Caco-2 (cell line): Measurements from ENCODE around the gene ZNF507. TPM values are rescaled to one million over a fixed set of nuclear protein-coding genes. Genes with fewer than 3 reads are reported as not detected.
"Not testable (repeated sequence)": the region's sequence is repeated elsewhere in the genome, so short reads cannot be mapped to it uniquely, and the experiment has no call there.

Experiments
- BruUV-seq: library from RNA; stranded (reverse); fragments of 400-500 nt; replicated peaks from 2 replicates; lab custom pipeline; 2021; lab: Mats Ljungman, UMichigan
- CTCF ChIA-PET: fragments of 300-600 bp; sonication (Branson Sonifier 250); formaldehyde crosslinking; loops from one replicate; lab custom pipeline; 2022; ENCODE audit warnings: antibody characterized with exemption; lab: Charles Lee
- POLR2A ChIA-PET: fragments of 300-600 bp; sonication (Branson Sonifier 250); formaldehyde crosslinking; loops from one replicate; lab custom pipeline; 2022; ENCODE audit warnings: antibody characterized with exemption; lab: Charles Lee
- DNase-seq, 2 experiments: peaks; one replicate each; pipeline versions ENCODE4 v3.0.0 to v3.0.0-alpha.2; 2020 to 2022
- H3K27me3 ChIP-seq: replicated peaks from 2 replicates; pipeline ENCODE4 v1.6.0; 2011; ENCODE audit warnings: low read length; ENCODE audit not compliant: control insufficient read depth, insufficient read depth
- H3K36me3 ChIP-seq: 2 replicates; pipeline ENCODE4 v1.5.1; 2011; ENCODE audit warnings: low read length; ENCODE audit not compliant: control insufficient read depth, insufficient read depth
- H3K4me1 ChIP-seq: fragments of 250-450 bp; sonication (Bioruptor Pico); 2 replicates; pipeline ENCODE4 v1.5.1; 2020; ENCODE audit warnings: mild to moderate bottlenecking
- H3K4me3 ChIP-seq: 2 replicates; pipeline ENCODE4 v1.5.1; 2011; ENCODE audit warnings: low read depth, mild to moderate bottlenecking, control low read depth, low read length
- H3K9me3 ChIP-seq: fragments of 250-450 bp; sonication (Bioruptor Pico); 2 replicates; pipeline ENCODE4 v1.5.1; 2020; ENCODE audit warnings: mild to moderate bottlenecking, moderate library complexity
- H3K27ac Mint-ChIP-seq: one replicate; pipeline ENCODE4 v1.8.0; 2022; ENCODE audit warnings: mixed read lengths; ENCODE audit not compliant: unreplicated experiment
- H3K27me3 Mint-ChIP-seq: one replicate; pipeline ENCODE4 v1.8.0; 2022; ENCODE audit warnings: mixed read lengths; ENCODE audit not compliant: insufficient read depth, unreplicated experiment
- H3K36me3 Mint-ChIP-seq: one replicate; pipeline ENCODE4 v1.8.0; 2022; ENCODE audit warnings: mild to moderate bottlenecking, mixed read lengths; ENCODE audit not compliant: insufficient read depth, unreplicated experiment
- H3K4me1 Mint-ChIP-seq: one replicate; pipeline ENCODE4 v1.8.0; 2022; ENCODE audit warnings: low read depth, mixed read lengths; ENCODE audit not compliant: unreplicated experiment
- H3K4me3 Mint-ChIP-seq: one replicate; pipeline ENCODE4 v1.8.0; 2022; ENCODE audit warnings: mild to moderate bottlenecking, moderate library complexity, mixed read lengths; ENCODE audit not compliant: unreplicated experiment
- H3K9me3 Mint-ChIP-seq: one replicate; pipeline ENCODE4 v1.8.0; 2022; ENCODE audit warnings: mixed read lengths; ENCODE audit not compliant: unreplicated experiment
- intact Hi-C: fragments of 100-400 bp; cut with micrococcal nuclease; formaldehyde crosslinking; loops from one replicate; pipeline ENCODE4 v1.10.0; 2022; ENCODE audit not compliant: unreplicated experiment
- total RNA-seq: library from RNA; stranded (reverse); gene quantifications from 2 replicates; pipeline ENCODE4 v1.2.3, GENCODE V29; 2022
- TF ChIP-seq, protein P1 (sequence below), 2 experiments: fragments of 200-600 bp in 1 of 2; IDR thresholded peaks; 1 replicate in 1 of 2; 2 replicates in 1 of 2; pipeline versions ENCODE4 v1.5.1 to v1.8.0; 2011 to 2022; ENCODE audit warnings: antibody characterized with exemption in 1 of 2, control low read depth in 1 of 2, inconsistent platforms in 1 of 2, low read depth in 1 of 2, low read length in 1 of 2, mild to moderate bottlenecking in 1 of 2, moderate library complexity in 1 of 2; ENCODE audit not compliant: insufficient read depth in 1 of 2, severe bottlenecking in 1 of 2, unreplicated experiment in 1 of 2

ZNF507 gene
- total RNA-seq, 1 experiment from 2014 or later = 27.4 TPM

- Mint-ChIP-seq H3K27ac (no peak overlapping the region), H3K9me3 (no peaks in the 10 kb centered on the region), H3K27me3 (no peaks in the 10 kb centered on the region), H3K4me1 (peaks cover 7% of the 10 kb centered on the region), H3K36me3 (peaks cover 13% of the 10 kb centered on the region), H3K4me3 (no peak overlapping the region)
- BruUV-seq = no TSS peak
- H3K4me3 ChIP-seq = no peak overlapping the region
- POLR2A ChIA-PET = no interaction called here
- H3K4me1 ChIP-seq = no peaks in the 10 kb centered on the region
- DNase-seq = no peak
- H3K27me3 ChIP-seq = no peaks in the 10 kb centered on the region
- intact Hi-C loops = no loop called here
- TF ChIP-seq, protein P1, sequence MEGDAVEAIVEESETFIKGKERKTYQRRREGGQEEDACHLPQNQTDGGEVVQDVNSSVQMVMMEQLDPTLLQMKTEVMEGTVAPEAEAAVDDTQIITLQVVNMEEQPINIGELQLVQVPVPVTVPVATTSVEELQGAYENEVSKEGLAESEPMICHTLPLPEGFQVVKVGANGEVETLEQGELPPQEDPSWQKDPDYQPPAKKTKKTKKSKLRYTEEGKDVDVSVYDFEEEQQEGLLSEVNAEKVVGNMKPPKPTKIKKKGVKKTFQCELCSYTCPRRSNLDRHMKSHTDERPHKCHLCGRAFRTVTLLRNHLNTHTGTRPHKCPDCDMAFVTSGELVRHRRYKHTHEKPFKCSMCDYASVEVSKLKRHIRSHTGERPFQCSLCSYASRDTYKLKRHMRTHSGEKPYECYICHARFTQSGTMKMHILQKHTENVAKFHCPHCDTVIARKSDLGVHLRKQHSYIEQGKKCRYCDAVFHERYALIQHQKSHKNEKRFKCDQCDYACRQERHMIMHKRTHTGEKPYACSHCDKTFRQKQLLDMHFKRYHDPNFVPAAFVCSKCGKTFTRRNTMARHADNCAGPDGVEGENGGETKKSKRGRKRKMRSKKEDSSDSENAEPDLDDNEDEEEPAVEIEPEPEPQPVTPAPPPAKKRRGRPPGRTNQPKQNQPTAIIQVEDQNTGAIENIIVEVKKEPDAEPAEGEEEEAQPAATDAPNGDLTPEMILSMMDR (IDR thresholded peaks at IDR 0.05; ENCODE audit: insufficient read depth in 1 of 2, low read depth in 1 of 2, low read length in 1 of 2, severe bottlenecking in 1 of 2, unreplicated experiment in 1 of 2) = no peak
- H3K9me3 ChIP-seq = no peaks in the 10 kb centered on the region
- CTCF ChIA-PET = no interaction called here
- H3K36me3 ChIP-seq = no peaks in the 10 kb centered on the region; the same call in 1 of the 2 replicates
Observed at GRCh38 chr19:32421589-32422361, 76.4 kb downstream of the ZNF507 start.

- POLR2A ChIA-PET = no interaction called here
- no TSS peak for BruUV-seq
- Mint-ChIP-seq H3K27me3 (no peaks in the 10 kb centered on the region), H3K4me3 (no peak overlapping the region), H3K4me1 (peaks cover 7% of the 10 kb centered on the region), H3K36me3 (peaks cover 13% of the 10 kb centered on the region), H3K27ac (no peak overlapping the region), H3K9me3 (no peaks in the 10 kb centered on the region)
- intact Hi-C loops = no loop called here
- Histone ChIP-seq H3K36me3 (no peaks in the 10 kb centered on the region; the same call in 1 of the 2 replicates), H3K27me3 (no peaks in the 10 kb centered on the region), H3K4me3 (no peak overlapping the region), H3K4me1 (no peaks in the 10 kb centered on the region), H3K9me3 (no peaks in the 10 kb centered on the region)
- DNase-seq = no peak
- TF ChIP-seq, protein P1 (IDR thresholded peaks at IDR 0.05; ENCODE audit: insufficient read depth in 1 of 2, low read depth in 1 of 2, low read length in 1 of 2, severe bottlenecking in 1 of 2, unreplicated experiment in 1 of 2) = no peak
- CTCF ChIA-PET = no interaction called here
Observed at GRCh38 chr19:32422435-32422834, 77.0 kb downstream of the ZNF507 start.

GRCh38 chr19:32423944-32424343 is 78.5 kb downstream of the ZNF507 start:
- H3K4me3 ChIP-seq, H3K9me3 ChIP-seq, H3K4me1 ChIP-seq, H3K4me1 Mint-ChIP-seq, H3K27me3 Mint-ChIP-seq, H3K27ac Mint-ChIP-seq, H3K9me3 Mint-ChIP-seq, DNase-seq, intact Hi-C loops, CTCF ChIA-PET, POLR2A ChIA-PET, H3K4me3 Mint-ChIP-seq, BruUV-seq, H3K27me3 ChIP-seq, H3K36me3 ChIP-seq: not testable (repeated sequence)
- peaks cover 13% of the 10 kb centered on the region for H3K36me3 Mint-ChIP-seq
